HL-60 (cell line): Measurements from ENCODE around the gene RAD18.

Experiments
- DNase-seq, 2 experiments: peaks; one replicate each; pipeline ENCODE4 v3.0.0-alpha.2; 2010 to 2020; ENCODE audit warnings: low read depth in 1 of 2, low spot score in 1 of 2
- H3K27ac ChIP-seq: fragments of 250-450 bp; sonication (Bioruptor Pico); replicated peaks from 2 replicates; pipeline ENCODE4 v1.5.1; 2020; ENCODE audit warnings: mild to moderate bottlenecking, moderate library complexity
- H3K27me3 ChIP-seq: fragments of 250-450 bp; sonication (Bioruptor Pico); 2 replicates; pipeline ENCODE4 v1.5.1; 2021; ENCODE audit warnings: mild to moderate bottlenecking, moderate library complexity; ENCODE audit not compliant: insufficient read depth, poor library complexity, severe bottlenecking
- H3K4me3 ChIP-seq: replicated peaks from 2 replicates; pipeline ENCODE4 v1.5.1; 2011; ENCODE audit warnings: mild to moderate bottlenecking, control low read depth, low read length; ENCODE audit not compliant: insufficient read depth
- CTCF ChIP-seq: IDR thresholded peaks from one replicate; pipeline ENCODE4 v1.5.1; 2011; ENCODE audit warnings: low read length, control low read depth, inconsistent platforms; ENCODE audit not compliant: insufficient read depth
- GABPA ChIP-seq: IDR thresholded peaks from 2 replicates; pipeline ENCODE4 v1.6.1; 2012; ENCODE audit warnings: low read depth
- POLR2AphosphoS5 ChIP-seq: IDR thresholded peaks from 2 replicates; pipeline ENCODE4 v1.6.1; 2012; ENCODE audit warnings: low read depth
- REST ChIP-seq: IDR thresholded peaks from 2 replicates; pipeline ENCODE4 v1.6.1; 2012; ENCODE audit warnings: low read depth; ENCODE audit not compliant: insufficient replicate concordance
- SPI1 ChIP-seq: IDR thresholded peaks from 2 replicates; pipeline ENCODE4 v1.6.1; 2012; ENCODE audit warnings: low read depth, mild to moderate bottlenecking, borderline replicate concordance

Gene RAD18

DNA sequence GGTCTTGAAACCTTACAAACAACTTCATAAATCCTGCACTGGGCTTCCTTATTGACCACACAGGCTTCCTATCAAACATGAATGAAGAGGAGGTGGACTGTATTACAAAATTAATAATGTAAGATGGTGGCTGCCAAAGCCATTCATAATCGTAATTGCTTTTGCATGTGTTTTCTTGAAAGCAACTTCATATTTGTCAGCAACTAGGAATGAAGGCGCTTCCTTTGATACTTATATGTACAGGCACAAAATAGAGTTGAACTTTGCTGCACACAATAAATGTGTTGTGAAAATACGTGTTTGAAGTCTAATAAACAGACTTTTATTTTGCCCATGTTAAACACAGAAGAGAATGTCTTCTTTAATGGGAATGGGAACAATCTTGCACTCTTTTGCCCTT lies 121.8 kb downstream of the RAD18 start:
- no peak for TF ChIP-seq REST
- TF ChIP-seq CTCF: no peak
- TF ChIP-seq GABPA: no peak
- no peak for TF ChIP-seq POLR2AphosphoS5
- no peak for TF ChIP-seq SPI1
- H3K27ac ChIP-seq: no peak overlapping the region
- no peaks in the 10 kb centered on the region for H3K27me3 ChIP-seq
- DNase-seq: no peak
- H3K4me3 ChIP-seq: no peak overlapping the region

DNA sequence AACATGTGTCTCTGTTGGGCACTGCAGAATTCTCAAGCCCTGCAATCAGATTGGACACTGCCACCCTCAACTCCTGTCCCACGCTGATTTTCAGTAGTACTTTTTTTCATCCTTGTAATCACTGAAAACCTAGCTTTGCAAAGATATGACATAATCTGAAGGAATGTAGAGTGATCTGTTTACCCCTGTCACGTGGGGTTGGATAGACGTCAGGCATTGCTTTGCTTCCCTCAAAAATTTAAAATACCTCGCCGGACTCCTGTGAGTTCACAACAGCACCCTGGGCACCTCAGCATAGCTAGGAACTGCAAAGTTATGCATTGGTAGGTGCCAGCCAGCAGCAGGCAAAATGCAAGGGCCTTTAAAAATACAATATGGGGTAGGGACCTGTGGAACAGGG lies 122.7 kb downstream of the RAD18 start:
- no peak overlapping the region for H3K27ac ChIP-seq
- no peak overlapping the region for H3K4me3 ChIP-seq
- TF ChIP-seq SPI1 (no peak), CTCF (no peak), GABPA (no peak), POLR2AphosphoS5 (no peak), REST (no peak)
- no peaks in the 10 kb centered on the region for H3K27me3 ChIP-seq
- DNase-seq: no peak

DNA sequence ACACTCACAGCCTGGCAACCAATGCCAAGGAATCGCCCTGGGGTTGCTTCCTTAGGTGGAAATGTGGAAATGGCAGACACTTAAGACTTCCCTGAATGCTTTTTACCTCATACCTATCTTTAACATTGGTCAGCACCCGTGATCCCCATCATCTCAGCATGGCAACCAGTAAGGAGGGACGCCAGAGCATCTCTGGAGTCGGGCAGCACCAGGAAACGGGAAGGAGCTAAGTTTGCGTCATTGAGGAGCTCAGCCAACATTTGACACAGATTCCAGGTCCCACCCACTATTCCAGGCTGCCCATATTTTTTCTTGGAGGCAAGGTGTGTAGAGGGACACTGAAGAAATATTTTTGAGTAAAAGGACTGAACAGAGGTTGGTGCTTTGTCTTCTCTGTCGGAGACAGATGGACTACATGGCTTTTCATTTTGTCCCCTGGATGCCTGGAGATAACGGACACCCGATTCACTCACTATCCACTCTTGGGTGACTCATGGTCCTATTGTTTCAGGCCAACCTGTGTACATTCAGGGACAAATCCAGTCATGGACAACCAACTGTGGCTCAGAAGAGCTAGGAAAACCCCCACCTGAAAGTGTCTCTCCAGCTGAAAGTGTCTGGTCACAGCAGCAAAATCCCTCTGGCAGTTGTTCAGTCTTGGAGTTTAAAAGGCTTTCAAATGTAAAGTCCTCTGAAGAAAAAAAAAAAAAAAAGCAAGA lies 123.5 kb downstream of the RAD18 start:
- TF ChIP-seq POLR2AphosphoS5 (no peak), CTCF (no peak), SPI1 (no peak), REST (no peak), GABPA (no peak)

More for the DNA sequence above, 123.5 kb downstream of the RAD18 start:
- Histone ChIP-seq H3K4me3 (no peak overlapping the region), H3K27me3 (no peaks in the 10 kb centered on the region), H3K27ac (no peak overlapping the region)
- no peak for DNase-seq
